ENCODE measurements around the gene WDR4.

DNA sequence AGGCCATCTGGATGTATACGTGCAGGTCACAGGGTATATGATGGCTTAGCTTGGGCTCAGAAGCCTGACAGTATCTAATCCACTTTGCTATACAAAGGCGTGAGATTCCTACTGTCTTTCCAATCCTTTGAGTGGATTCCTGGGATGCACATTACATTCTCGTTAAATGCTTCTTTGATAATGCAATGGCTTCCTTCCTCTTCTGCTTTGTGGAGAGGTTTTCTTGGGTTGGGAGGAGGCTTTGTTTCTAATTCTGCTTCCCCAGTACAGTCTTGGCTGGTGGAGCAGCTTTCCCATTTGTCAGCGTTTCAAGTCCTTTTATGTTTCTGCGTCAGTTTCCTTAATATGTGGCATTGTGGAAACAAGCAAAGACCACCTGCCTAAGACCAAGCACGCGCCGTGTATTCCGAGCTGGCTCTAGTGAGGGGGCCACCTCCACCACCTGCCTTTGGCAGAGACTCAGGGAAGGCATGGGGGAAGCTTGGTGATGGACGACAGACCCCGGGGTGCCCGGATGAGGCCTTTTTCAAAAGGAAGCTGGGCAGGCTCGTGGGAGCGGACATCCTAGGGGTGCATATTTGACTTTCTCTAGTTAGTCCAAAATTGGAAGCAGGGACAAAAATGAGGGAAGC lies 72.7 kb downstream of the WDR4 start:
- no peak for TF ChIP-seq GABPA (IDR thresholded peaks at IDR 0.05; ENCODE audit: low read depth)
- TF ChIP-seq, protein P1, sequence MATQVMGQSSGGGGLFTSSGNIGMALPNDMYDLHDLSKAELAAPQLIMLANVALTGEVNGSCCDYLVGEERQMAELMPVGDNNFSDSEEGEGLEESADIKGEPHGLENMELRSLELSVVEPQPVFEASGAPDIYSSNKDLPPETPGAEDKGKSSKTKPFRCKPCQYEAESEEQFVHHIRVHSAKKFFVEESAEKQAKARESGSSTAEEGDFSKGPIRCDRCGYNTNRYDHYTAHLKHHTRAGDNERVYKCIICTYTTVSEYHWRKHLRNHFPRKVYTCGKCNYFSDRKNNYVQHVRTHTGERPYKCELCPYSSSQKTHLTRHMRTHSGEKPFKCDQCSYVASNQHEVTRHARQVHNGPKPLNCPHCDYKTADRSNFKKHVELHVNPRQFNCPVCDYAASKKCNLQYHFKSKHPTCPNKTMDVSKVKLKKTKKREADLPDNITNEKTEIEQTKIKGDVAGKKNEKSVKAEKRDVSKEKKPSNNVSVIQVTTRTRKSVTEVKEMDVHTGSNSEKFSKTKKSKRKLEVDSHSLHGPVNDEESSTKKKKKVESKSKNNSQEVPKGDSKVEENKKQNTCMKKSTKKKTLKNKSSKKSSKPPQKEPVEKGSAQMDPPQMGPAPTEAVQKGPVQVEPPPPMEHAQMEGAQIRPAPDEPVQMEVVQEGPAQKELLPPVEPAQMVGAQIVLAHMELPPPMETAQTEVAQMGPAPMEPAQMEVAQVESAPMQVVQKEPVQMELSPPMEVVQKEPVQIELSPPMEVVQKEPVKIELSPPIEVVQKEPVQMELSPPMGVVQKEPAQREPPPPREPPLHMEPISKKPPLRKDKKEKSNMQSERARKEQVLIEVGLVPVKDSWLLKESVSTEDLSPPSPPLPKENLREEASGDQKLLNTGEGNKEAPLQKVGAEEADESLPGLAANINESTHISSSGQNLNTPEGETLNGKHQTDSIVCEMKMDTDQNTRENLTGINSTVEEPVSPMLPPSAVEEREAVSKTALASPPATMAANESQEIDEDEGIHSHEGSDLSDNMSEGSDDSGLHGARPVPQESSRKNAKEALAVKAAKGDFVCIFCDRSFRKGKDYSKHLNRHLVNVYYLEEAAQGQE (IDR thresholded peaks at IDR 0.05; ENCODE audit: low read depth, low read length) = no peak
- TF ChIP-seq FOXJ3 (CRISPR knock-in tag; IDR thresholded peaks at IDR 0.05) = no peak
- TF ChIP-seq EP300 (IDR thresholded peaks at IDR 0.05; ENCODE audit: borderline replicate concordance in 1 of 2, low read depth in 1 of 2, low read length in 1 of 2) = no peak
- TF ChIP-seq POLR2AphosphoS5 (IDR thresholded peaks at IDR 0.05; ENCODE audit: low read depth, low read length) = no peak
- TF ChIP-seq EZH2phosphoT487 (IDR thresholded peaks at IDR 0.05; ENCODE audit: borderline replicate concordance, low read depth) = no peak
- TF ChIP-seq, protein P2, sequence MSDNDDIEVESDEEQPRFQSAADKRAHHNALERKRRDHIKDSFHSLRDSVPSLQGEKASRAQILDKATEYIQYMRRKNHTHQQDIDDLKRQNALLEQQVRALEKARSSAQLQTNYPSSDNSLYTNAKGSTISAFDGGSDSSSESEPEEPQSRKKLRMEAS (IDR thresholded peaks at IDR 0.05; ENCODE audit: low read depth) = no peak
- TF ChIP-seq, protein P3, sequence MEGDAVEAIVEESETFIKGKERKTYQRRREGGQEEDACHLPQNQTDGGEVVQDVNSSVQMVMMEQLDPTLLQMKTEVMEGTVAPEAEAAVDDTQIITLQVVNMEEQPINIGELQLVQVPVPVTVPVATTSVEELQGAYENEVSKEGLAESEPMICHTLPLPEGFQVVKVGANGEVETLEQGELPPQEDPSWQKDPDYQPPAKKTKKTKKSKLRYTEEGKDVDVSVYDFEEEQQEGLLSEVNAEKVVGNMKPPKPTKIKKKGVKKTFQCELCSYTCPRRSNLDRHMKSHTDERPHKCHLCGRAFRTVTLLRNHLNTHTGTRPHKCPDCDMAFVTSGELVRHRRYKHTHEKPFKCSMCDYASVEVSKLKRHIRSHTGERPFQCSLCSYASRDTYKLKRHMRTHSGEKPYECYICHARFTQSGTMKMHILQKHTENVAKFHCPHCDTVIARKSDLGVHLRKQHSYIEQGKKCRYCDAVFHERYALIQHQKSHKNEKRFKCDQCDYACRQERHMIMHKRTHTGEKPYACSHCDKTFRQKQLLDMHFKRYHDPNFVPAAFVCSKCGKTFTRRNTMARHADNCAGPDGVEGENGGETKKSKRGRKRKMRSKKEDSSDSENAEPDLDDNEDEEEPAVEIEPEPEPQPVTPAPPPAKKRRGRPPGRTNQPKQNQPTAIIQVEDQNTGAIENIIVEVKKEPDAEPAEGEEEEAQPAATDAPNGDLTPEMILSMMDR (IDR thresholded peaks at IDR 0.05) = no peak
- TF ChIP-seq RAD21 (IDR thresholded peaks at IDR 0.05; ENCODE audit: low read length) = no peak
- no peak for TF ChIP-seq NFIC (IDR thresholded peaks at IDR 0.05; ENCODE audit: borderline replicate concordance)
